Osteocyte (in vitro differentiated cells): ENCODE measurements around the gene AASS. TPM values are rescaled to one million over a fixed set of nuclear protein-coding genes. Genes with fewer than 3 reads are reported as not detected.

Experiments used
- DNase-seq: peaks from one replicate; pipeline ENCODE4 v3.0.0; 2021; ENCODE audit warnings: mixed read lengths; ENCODE audit not compliant: unreplicated experiment; ENCODE audit errors: extremely low spot score
- H3K27ac Mint-ChIP-seq: one replicate; pipeline ENCODE4 v1.8.0; 2021; ENCODE audit warnings: mild to moderate bottlenecking, mixed read lengths; ENCODE audit not compliant: unreplicated experiment
- H3K27me3 Mint-ChIP-seq: one replicate; pipeline ENCODE4 v1.8.0; 2021; ENCODE audit warnings: mixed read lengths; ENCODE audit not compliant: unreplicated experiment
- H3K36me3 Mint-ChIP-seq: one replicate; pipeline ENCODE4 v1.8.0; 2021; ENCODE audit warnings: mixed read lengths; ENCODE audit not compliant: unreplicated experiment
- H3K4me1 Mint-ChIP-seq: one replicate; pipeline ENCODE4 v1.8.0; 2021; ENCODE audit warnings: mixed read lengths; ENCODE audit not compliant: unreplicated experiment
- H3K4me3 Mint-ChIP-seq: one replicate; pipeline ENCODE4 v1.8.0; 2021; ENCODE audit warnings: mild to moderate bottlenecking, moderate library complexity, mixed read lengths; ENCODE audit not compliant: unreplicated experiment
- H3K9me3 Mint-ChIP-seq: one replicate; pipeline ENCODE4 v1.8.0; 2021; ENCODE audit warnings: mixed read lengths; ENCODE audit not compliant: unreplicated experiment
- total RNA-seq: library from RNA; stranded (reverse); gene quantifications from 2 replicates; pipeline ENCODE4 v1.2.1, GENCODE V29; 2021
- TF ChIP-seq, protein P1 (sequence below): fragments of 200-600 bp; sonication (generic); IDR thresholded peaks from 2 replicates; pipeline ENCODE4 v1.5.0; 2021; ENCODE audit warnings: antibody characterized with exemption, mild to moderate bottlenecking, moderate library complexity

The AASS gene
- total RNA-seq, 1 donor from 2014 or later, result 21.3 TPM

DNA sequence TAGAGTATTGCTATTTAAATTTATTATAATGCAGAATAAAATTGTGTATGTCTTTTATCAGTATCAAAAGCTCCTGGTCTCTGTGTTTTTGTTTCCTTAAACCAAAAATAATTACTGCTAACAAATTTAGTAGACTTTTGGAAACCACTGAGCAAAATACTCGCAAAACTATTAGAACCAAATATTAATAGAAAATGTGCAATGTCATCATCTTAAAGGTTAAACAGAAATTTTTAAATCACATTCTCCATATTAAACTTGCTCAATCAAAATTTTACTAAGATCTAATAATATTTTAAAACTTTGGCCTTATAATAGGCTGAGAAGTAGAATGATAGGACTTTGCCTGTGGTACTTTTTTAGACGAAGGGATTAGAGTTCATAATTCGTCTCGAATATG is 48.4 kb downstream of the AASS start:
- Mint-ChIP-seq H3K27me3 (no peaks in the 10 kb centered on the region), H3K27ac (no peak overlapping the region), H3K4me3 (no peak overlapping the region), H3K36me3 (peaks cover 13% of the 10 kb centered on the region), H3K4me1 (peaks cover 2% of the 10 kb centered on the region), H3K9me3 (no peaks in the 10 kb centered on the region)
- TF ChIP-seq, protein P1, sequence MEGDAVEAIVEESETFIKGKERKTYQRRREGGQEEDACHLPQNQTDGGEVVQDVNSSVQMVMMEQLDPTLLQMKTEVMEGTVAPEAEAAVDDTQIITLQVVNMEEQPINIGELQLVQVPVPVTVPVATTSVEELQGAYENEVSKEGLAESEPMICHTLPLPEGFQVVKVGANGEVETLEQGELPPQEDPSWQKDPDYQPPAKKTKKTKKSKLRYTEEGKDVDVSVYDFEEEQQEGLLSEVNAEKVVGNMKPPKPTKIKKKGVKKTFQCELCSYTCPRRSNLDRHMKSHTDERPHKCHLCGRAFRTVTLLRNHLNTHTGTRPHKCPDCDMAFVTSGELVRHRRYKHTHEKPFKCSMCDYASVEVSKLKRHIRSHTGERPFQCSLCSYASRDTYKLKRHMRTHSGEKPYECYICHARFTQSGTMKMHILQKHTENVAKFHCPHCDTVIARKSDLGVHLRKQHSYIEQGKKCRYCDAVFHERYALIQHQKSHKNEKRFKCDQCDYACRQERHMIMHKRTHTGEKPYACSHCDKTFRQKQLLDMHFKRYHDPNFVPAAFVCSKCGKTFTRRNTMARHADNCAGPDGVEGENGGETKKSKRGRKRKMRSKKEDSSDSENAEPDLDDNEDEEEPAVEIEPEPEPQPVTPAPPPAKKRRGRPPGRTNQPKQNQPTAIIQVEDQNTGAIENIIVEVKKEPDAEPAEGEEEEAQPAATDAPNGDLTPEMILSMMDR, result no peak
- no peak for DNase-seq

DNA sequence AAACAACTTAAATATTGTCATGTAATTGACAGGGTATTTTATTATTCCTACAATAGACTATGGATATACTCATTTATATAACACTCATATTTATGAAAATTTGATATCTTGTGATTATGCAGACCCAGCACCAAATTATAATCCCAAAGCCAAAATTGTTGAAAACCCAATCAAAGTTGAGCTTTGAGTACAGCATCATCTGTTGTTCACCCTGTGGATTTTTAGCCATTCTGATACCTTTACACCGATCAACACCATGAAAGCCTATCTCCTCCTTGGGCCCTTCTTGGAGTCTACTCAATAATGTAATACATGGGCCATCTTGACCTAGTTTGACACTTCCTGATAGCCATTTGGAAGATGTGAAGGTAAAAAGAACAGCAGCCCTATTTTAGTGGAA is 49.5 kb downstream of the AASS start:
- TF ChIP-seq, protein P1, result no peak
- H3K27ac Mint-ChIP-seq, result no peak overlapping the region
- H3K27me3 Mint-ChIP-seq, result no peaks in the 10 kb centered on the region
- H3K36me3 Mint-ChIP-seq, result peaks cover 6% of the 10 kb centered on the region
- no peak for DNase-seq
- no peak overlapping the region for H3K4me3 Mint-ChIP-seq
- no peaks in the 10 kb centered on the region for H3K9me3 Mint-ChIP-seq
- peaks cover 2% of the 10 kb centered on the region for H3K4me1 Mint-ChIP-seq

DNA sequence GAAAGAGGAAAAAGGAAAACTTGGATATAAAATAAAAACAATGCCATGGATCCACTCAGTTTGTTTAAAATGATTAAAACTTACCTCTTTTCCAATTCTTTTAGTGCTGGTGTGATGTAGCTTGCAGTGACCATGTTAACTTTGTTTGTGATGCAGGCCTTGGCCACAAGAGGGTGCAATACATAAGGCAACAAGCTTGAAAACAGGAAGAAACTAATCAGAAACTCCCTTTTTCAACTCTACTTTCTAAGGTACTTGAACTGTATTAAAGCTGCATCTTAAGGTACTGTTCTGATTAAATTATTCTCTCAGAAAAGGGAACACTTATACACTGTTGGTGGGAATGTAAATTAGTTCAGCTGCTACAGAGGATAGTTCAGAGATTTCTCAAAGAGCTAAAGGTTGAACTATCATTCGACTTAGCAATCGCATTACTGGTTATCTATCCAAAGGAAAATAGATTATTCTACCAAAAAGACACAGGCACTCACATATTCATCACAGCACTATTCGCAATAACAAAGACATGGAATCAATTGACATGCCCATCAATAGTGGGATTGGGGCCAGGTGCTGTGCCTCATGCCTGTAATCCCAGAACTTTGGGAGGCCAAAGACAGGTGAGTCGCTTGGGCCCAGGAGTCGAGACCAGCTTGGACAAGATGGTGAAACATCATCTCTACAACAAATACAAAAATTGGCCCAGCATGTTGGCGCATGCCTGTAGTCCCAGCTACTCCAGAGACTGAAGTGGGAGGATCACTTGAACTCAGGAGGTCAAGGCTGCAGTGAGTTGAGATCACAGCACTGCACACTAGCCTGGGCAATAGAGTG is 50.9 kb downstream of the AASS start:
- H3K4me3 Mint-ChIP-seq, result no peak overlapping the region
- H3K9me3 Mint-ChIP-seq, result no peaks in the 10 kb centered on the region
- no peak for DNase-seq
- TF ChIP-seq, protein P1, result peak; percentile 85
- peaks cover 2% of the 10 kb centered on the region for H3K4me1 Mint-ChIP-seq
- peaks cover 9% of the 10 kb centered on the region for H3K36me3 Mint-ChIP-seq
- H3K27ac Mint-ChIP-seq, result no peak overlapping the region
- no peaks in the 10 kb centered on the region for H3K27me3 Mint-ChIP-seq

DNA sequence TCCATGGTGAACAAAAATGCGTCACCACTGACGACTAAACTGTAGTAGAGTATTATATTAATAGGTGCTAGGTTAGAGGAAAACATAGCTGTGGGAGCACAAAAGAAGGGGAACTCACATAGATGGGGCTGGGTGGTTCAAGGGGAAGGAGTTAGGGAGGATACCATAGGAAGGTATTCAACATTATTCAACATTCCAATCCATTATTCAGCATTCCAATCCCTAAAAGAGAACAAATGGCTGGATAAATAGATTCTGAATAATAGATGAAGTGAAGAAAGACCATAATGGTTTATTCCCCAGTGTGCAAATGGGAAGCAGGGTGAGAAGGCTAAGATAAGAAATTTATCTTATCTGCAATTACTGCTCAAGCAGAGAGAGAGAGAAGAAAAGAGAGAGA is 61.4 kb downstream of the AASS start:
- no peaks in the 10 kb centered on the region for H3K27me3 Mint-ChIP-seq
- H3K4me1 Mint-ChIP-seq, result no peaks in the 10 kb centered on the region
- H3K9me3 Mint-ChIP-seq, result no peaks in the 10 kb centered on the region
- peaks cover 30% of the 10 kb centered on the region for H3K36me3 Mint-ChIP-seq
- no peak overlapping the region for H3K27ac Mint-ChIP-seq
- H3K4me3 Mint-ChIP-seq, result no peak overlapping the region
- TF ChIP-seq, protein P1, result no peak
- no peak for DNase-seq

DNA sequence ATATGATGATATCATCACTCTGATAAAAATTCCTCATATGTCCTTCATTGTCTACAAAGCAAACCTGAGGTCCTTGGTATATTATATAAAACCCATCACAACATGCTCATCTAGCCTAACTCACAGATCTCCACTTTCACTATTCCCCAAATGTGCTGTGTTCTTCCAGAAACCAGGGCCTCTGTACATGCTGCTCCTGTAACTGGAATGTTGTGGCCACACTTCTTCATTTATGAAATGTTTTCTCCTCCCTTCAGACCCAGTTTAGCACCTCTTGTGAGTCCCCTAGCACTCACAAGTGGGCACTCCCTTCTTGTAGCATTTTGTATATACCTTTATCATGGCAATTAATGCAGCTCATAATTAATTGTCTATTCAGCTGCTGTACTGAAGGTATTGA is 61.9 kb downstream of the AASS start:
- TF ChIP-seq, protein P1, result no peak
- peaks cover 34% of the 10 kb centered on the region for H3K36me3 Mint-ChIP-seq
- H3K4me3 Mint-ChIP-seq, result no peak overlapping the region
- H3K4me1 Mint-ChIP-seq, result no peaks in the 10 kb centered on the region
- no peaks in the 10 kb centered on the region for H3K9me3 Mint-ChIP-seq
- H3K27me3 Mint-ChIP-seq, result no peaks in the 10 kb centered on the region
- DNase-seq, result no peak
- H3K27ac Mint-ChIP-seq, result no peak overlapping the region
